HEK293T (cell line): ENCODE data around the gene INHBC.

ENCODE experiments used
- ARNT ChIP-seq: fragments of 450-650 bp; IDR thresholded peaks from 2 replicates; pipeline ENCODE4 v1.6.1; 2017; ENCODE audit warnings: mild to moderate bottlenecking
- HDGF ChIP-seq: fragments of 450-650 bp; IDR thresholded peaks from 2 replicates; pipeline ENCODE4 v1.6.1; 2017; ENCODE audit warnings: antibody characterized with exemption, borderline replicate concordance

GRCh38 chr12:57464569-57464968, 30.0 kb downstream of the INHBC start:
- TF ChIP-seq HDGF (no peak), ARNT (no peak)
